Ishikawa (cell line): ENCODE data around the gene WFDC1.

Source experiments
- CEBPB ChIP-seq: IDR thresholded peaks from 2 replicates; pipeline ENCODE4 v1.6.1; 2012
- CREB1 ChIP-seq: IDR thresholded peaks from 2 replicates; pipeline ENCODE4 v1.6.1; 2012; ENCODE audit warnings: low read depth
- EP300 ChIP-seq: IDR thresholded peaks from 2 replicates; pipeline ENCODE4 v1.6.1; 2012; ENCODE audit warnings: borderline replicate concordance
- MAX ChIP-seq: IDR thresholded peaks from 2 replicates; pipeline ENCODE4 v1.6.1; 2012
- TCF12 ChIP-seq: IDR thresholded peaks from 2 replicates; pipeline ENCODE4 v1.6.1; 2012; ENCODE audit warnings: low read depth

- TF ChIP-seq CREB1 (no peak), EP300 (no peak), TCF12 (no peak), MAX (no peak), CEBPB (no peak)
These were observed 654 bp downstream of the WFDC1 start for GRCh38 chr16:84295203-84295860.
